ENCODE data around the gene KAT7.

KAT7 gene

DNA sequence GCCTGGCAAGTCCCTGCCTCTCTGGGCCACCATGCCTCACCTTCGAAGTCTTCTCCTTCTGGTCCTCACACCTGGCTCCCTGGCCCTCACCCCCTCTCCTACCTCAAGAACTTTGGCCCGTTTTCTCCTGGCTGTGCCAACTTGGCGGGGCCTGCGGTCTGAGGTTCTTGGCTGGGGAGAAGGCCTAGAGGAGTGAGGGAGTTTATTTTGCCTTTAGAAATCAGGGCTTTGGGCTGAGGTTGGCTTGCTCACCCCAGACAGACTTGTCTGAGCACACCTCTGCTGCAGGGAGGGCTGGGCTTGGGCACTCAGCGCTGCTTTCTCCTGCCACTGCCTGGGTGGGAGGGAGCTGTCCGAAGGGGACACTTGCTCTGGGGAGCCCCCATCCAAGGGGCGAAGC, 82.7 kb downstream of the KAT7 start:
- no peak for DNase-seq (ENCODE audit: low spot score)

DNA sequence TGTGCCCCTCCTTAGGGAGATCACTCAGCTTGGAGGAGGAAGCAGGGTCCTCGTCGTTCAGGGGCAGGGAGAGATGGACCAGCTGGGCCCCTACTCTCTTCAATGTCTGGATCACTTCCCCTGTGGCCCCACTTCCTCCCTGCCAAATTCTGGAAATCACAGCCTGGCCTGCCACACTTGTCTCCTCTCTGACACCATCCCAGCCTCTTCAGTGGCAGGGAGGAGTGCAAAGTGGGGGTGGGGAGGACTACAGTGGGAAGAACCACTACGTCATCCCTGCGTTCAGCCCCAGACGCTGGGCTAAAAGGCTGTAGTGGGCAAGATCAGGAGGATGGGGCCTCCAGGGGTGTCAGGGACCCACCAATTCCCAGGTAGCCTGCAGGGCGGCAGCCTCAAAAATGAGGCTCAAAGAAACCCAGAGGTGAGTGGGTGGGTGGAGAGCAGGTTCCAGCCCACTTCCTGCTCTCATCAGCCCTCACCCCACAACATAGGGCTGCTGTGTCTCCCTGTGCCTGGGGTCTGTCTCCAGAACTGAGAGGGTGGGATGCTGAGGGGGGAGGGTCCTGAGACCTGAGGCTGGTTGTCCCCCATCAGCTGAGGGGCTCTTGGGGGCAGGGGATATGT, 84.4 kb downstream of the KAT7 start:
- no peak for DNase-seq (ENCODE audit: low spot score)

DNA sequence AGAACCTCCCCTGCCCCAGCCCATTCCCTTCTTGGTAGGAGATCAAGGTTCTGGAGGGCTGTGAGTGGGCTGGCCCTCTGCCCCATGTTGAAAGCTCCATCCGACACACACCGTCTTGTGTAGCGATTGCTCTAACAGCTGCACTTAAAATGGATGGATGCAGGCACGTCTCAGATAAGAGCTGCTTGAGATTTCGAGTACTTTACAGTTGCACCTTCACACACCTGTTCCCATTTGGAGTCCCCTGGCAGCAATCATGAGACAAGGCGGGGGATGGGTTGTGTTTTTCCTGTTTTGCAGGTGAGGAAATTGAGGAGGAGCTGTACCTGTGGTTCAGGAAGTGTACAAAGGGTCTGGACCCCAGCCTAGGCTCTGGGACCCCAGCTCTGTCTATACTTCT, 85.0 kb downstream of the KAT7 start:
- no peak for DNase-seq (ENCODE audit: low spot score)

DNA sequence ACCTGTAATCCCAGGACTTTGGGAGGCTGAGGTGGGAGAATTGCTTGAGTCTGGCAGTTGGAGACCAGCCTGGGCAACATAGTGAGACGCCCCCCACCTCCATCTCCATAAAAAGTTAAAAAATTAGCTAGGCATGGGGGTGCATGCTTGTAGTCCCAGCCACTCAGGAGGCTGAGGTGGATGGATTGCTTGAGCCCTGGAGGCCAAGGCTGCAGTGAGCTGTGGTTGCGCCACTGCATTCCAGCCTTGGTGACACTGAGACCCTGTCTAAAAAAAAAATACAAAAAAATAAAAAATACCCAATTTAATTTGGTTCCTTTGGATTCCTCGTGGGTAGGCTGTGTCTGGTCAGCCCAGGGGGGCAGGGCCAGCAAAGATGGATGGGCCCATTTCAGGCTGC, 85.4 kb downstream of the KAT7 start:
- no peak for DNase-seq (ENCODE audit: low spot score)

DNA sequence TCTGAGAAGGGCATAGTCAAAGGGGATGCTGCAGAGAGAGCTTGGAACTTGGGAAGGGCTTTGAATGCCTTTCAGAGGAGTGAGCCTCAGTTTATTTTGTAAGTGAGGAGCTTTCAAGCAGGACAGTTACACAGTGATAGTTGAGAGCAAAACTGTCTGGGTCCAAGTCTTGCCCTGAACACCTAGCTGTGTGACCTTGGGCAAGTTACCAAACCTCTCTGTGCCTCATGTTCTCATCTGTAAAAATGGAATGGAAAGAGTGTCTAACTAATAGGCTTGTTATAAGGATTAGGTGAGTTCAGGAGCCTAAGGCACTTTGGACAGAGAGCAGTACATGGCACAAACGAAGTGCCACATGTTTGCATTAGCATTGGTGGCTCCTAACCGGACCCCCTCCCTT, 86.4 kb downstream of the KAT7 start:
- DNase-seq (ENCODE audit: low spot score) = no peak

DNA sequence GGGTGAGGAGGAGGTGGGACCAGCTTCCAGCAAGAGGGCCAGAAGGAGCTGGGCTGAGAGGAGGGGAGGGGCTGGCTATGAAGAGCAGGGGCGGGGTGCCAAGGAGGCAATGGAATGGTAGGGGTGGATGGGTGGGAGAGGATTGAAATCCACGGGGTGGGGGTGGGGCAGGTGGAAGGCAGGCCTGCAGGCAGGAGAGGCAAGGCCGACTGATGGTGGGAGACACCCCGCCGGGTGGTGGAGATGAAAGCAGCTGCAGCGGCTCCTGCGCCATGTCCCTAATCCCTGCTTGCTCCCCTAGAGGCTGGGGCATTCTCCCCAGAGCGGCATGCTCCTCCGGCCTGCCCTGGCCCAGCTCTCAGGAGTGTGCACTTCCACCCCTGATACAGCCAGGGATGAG, 87.2 kb downstream of the KAT7 start:
- peak; percentile 33 for DNase-seq (ENCODE audit: low spot score)

DNA sequence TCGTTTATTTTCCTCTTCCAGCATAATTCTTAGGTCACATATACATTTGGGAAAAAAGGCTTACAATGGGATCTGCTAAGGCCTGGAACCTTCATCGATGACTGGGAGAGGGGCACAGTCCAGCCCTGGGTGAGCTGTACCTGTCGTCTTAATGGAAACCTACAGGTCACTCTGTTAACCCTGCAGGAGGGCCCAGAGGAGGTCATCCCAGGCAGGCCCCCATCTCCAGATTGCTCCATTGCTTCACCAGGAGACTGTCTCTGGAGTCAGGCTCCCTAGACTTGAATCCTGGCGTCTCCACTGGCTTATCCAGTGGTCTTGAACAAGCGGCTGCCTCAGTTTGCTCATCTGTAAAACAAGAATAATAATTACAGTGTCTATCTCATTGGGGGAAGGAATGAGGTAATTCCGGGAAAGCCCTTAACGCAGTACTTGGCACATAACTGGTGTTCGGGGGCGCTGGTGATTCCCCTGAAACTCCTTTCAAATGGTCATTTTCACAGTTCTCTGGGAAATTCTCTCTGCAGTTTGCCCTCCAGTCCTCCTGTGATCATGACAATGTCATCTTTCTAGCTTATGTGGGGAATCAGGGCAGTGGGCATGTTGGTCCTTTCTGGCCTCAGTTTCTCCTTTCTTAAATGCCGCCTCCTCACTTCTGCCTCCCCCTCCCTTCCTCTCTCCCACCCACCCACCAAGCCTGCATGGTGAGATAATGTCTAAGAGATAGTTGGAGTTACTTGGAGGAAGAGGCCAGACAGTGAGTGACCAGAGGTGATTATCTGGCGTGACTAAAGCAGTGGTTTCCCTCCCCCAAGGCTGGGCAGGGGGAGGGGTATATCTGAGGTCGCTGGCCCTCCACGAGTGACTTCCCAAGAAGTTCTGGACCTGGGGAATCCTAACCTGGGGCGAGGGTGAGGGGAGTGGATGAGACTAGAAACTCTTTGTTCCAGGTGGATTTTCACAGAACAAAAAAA, 90.7 kb downstream of the KAT7 start:
- no peak for DNase-seq (ENCODE audit: low spot score)

DNA sequence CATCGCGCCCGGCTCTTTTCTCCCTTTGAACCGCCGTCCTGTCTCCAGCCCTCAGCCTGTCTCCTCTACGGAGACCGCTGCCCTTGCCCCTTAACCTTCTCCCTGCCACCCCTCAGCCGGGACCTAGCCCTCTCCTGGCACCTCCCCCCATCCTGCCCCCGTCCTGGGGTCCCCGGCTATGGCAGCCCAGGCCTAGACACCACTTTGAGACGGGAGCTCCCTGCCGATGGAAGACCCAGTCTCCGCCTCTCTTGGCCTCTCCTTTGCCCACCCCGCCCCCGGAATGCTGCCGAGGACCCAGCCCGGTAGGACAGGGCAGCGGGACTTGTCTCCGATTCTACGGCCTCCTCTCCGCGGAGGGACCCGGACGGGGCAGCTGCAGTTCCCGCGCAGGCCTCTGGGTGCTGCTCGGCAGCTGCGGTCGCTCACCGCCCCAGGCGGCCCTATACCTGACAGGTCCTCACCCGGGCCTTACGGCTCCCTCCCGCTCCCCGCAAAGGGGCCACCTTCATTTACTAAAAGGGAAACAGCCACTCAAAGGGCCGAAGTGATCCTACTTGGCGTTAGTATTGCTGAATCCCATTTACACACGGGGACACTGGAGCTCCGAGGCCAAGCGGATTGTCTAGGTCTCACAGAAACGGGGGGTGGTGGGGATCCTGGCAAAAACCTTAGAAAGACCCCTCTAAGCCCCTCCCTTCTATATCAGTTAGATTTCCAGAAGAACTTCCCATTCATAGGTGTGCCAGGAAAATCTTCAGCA, 92.0 kb downstream of the KAT7 start:
- peak; percentile 97 for DNase-seq (ENCODE audit: low spot score)

DNA sequence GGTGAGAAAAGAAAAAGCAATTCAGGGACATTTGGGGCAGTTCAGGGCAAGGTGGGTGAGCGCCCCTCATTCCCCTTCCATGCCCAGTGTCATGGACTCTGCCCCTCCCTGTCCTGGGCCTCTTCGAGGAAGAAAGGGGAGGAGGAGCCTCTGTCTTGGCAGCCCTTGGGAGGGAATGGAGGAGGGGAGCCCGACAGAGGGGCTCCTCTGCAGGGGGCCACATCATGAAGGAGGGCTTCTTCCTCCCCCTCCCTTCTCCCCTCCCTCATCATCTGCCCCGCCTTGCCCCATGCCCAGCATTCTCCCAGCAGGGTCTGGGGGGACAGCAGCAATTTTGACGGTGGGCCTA, 92.5 kb downstream of the KAT7 start:
- no peak for DNase-seq (ENCODE audit: low spot score)

DNA sequence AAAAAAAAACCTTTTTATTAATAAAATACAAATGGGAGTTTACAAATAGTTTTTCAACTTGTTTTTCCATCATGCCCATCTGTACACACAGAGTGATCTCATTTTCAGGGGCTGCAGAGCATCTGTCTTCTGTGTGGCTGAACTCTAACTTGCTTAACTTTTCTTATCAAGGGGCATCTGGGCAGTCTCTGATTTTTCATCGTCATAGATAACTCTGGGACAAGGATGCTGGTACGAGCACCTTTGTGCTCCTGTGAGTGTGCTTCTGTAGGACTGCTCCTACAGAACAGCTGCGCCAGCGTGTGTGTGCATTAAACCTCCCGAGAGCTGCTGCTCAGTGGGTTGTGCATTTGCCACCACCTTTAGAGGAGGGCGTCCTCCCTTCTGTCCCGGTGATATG, 94.0 kb downstream of the KAT7 start:
- no peak for DNase-seq (ENCODE audit: low spot score)
